Activated naive CD4-positive, alpha-beta T cell treated with anti-CD3 and anti-CD28 coated beads for 36 hours (primary cell): ENCODE measurements around the gene KCTD12. TPM values are rescaled to one million over a fixed set of nuclear protein-coding genes. Genes with fewer than 3 reads are reported as not detected.
"Not testable (repeated sequence)": the region's sequence is repeated elsewhere in the genome, so short reads cannot be mapped to it uniquely, and the experiment has no call there.

Source experiments
- CTCF ChIA-PET: fragments of 350-600 bp; sonication (Branson Sonifier 250); formaldehyde crosslinking; loops from one replicate; lab custom pipeline; 2021; ENCODE audit warnings: antibody characterized with exemption; lab: Charles Lee
- DNase-seq: peaks from one replicate; pipeline ENCODE4 v3.0.0-alpha.2; 2020
- H3K27ac Mint-ChIP-seq: one replicate; pipeline ENCODE4 v1.8.0; 2021; ENCODE audit warnings: mild to moderate bottlenecking, mixed read lengths
- H3K27me3 Mint-ChIP-seq: one replicate; pipeline ENCODE4 v1.8.0; 2021; ENCODE audit warnings: low read depth, mixed read lengths
- H3K36me3 Mint-ChIP-seq: one replicate; pipeline ENCODE4 v1.8.0; 2021; ENCODE audit warnings: low read depth, mixed read lengths
- H3K4me1 Mint-ChIP-seq: one replicate; pipeline ENCODE4 v1.8.0; 2021; ENCODE audit warnings: low read depth, mixed read lengths
- H3K4me3 Mint-ChIP-seq: one replicate; pipeline ENCODE4 v1.8.0; 2021; ENCODE audit warnings: mild to moderate bottlenecking, moderate library complexity, mixed read lengths
- H3K9me3 Mint-ChIP-seq: one replicate; pipeline ENCODE4 v1.8.0; 2021; ENCODE audit warnings: mixed read lengths
- intact Hi-C: fragments of 100-400 bp; cut with micrococcal nuclease; formaldehyde crosslinking; loops from one replicate; pipeline ENCODE4 v1.15.1; 2023
- total RNA-seq, 2 experiments: library from RNA; stranded (reverse); gene quantifications; one replicate each; pipeline ENCODE4 v1.2.3, GENCODE V29; 2021

The KCTD12 gene
- total RNA-seq, 2 experiments from 2014 or later, result 6.2 to 6.4 TPM

GRCh38 chr13:76912476-76912875 lies 26.3 kb upstream of the KCTD12 start:
- no peak overlapping the region for H3K4me3 Mint-ChIP-seq
- no peak for DNase-seq
- H3K4me1 Mint-ChIP-seq, result no peaks in the 10 kb centered on the region
- CTCF ChIA-PET, result no interaction called here
- H3K27me3 Mint-ChIP-seq, result peaks cover 6% of the 10 kb centered on the region
- no peaks in the 10 kb centered on the region for H3K9me3 Mint-ChIP-seq
- H3K36me3 Mint-ChIP-seq, result no peaks in the 10 kb centered on the region
- H3K27ac Mint-ChIP-seq, result no peak overlapping the region
- intact Hi-C loops, result no loop called here

- Mint-ChIP-seq H3K27ac (no peak overlapping the region), H3K4me3 (no peak overlapping the region), H3K27me3 (peaks cover 10% of the 10 kb centered on the region), H3K36me3 (no peaks in the 10 kb centered on the region), H3K9me3 (no peaks in the 10 kb centered on the region), H3K4me1 (no peaks in the 10 kb centered on the region)
- intact Hi-C loops, result loop anchor here (5.0 kb wide), 2 partner anchors 78 to 1207 kb away; no protein-coding TSS in a partner anchor
- CTCF ChIA-PET, result interaction anchor here (0.9 to 3.6 kb wide), 12 partner anchors 10 to 1029 kb away, joined by 3 to 40 read pairs (median 4); partner anchors contain the start of gene KCTD12
- DNase-seq, result no peak
Measured at GRCh38 chr13:76904507-76904906, 18.3 kb upstream of the KCTD12 start.

GRCh38 chr13:76903544-76904162 lies 17.4 kb upstream of the KCTD12 start:
- CTCF ChIA-PET, result interaction anchor here (0.6 to 3.6 kb wide), 26 partner anchors 9 to 1226 kb away, joined by 3 to 40 read pairs (median 4); partner anchors contain the start of gene KCTD12
- intact Hi-C loops, result loop anchor here (1.0 to 5.0 kb wide), 6 partner anchors 17 to 1206 kb away; partner anchors contain the start of gene KCTD12

GRCh38 chr13:76899066-76899465 lies 12.9 kb upstream of the KCTD12 start:
- H3K27me3 Mint-ChIP-seq, intact Hi-C loops, H3K36me3 Mint-ChIP-seq, H3K4me1 Mint-ChIP-seq, H3K4me3 Mint-ChIP-seq, DNase-seq, H3K9me3 Mint-ChIP-seq, H3K27ac Mint-ChIP-seq: not testable (repeated sequence)
- CTCF ChIA-PET, result interaction anchor here (1.0 to 2.0 kb wide), 4 partner anchors 14 to 103 kb away, joined by 3 to 8 read pairs (median 6); no protein-coding TSS in a partner anchor

More at GRCh38 chr13:76903544-76904162, 17.4 kb upstream of the KCTD12 start:
- H3K27ac Mint-ChIP-seq, result no peak overlapping the region
- H3K27me3 Mint-ChIP-seq, result peaks cover 10% of the 10 kb centered on the region
- no peaks in the 10 kb centered on the region for H3K4me1 Mint-ChIP-seq
- no peak overlapping the region for H3K4me3 Mint-ChIP-seq
- peaks cover 4% of the 10 kb centered on the region for H3K36me3 Mint-ChIP-seq
- peaks cover 6% of the 10 kb centered on the region for H3K9me3 Mint-ChIP-seq
- peak; percentile 81 for DNase-seq

GRCh38 chr13:76897171-76897570 lies 11.0 kb upstream of the KCTD12 start:
- H3K27me3 Mint-ChIP-seq, intact Hi-C loops, DNase-seq, H3K4me3 Mint-ChIP-seq, H3K36me3 Mint-ChIP-seq, H3K27ac Mint-ChIP-seq, H3K9me3 Mint-ChIP-seq, CTCF ChIA-PET: not testable (repeated sequence)
- peaks cover 16% of the 10 kb centered on the region for H3K4me1 Mint-ChIP-seq

- Mint-ChIP-seq H3K36me3 (peaks cover 4% of the 10 kb centered on the region), H3K9me3 (peaks cover 6% of the 10 kb centered on the region), H3K4me3 (no peak overlapping the region), H3K27me3 (no peaks in the 10 kb centered on the region), H3K27ac (no peak overlapping the region), H3K4me1 (peaks cover 16% of the 10 kb centered on the region)
- intact Hi-C loops, result loop anchor here (1.0 kb wide), 1 partner anchor 66 kb away; no protein-coding TSS in a partner anchor
- peak; percentile 15 for DNase-seq
- CTCF ChIA-PET, result interaction anchor here (0.8 to 2.5 kb wide), 5 partner anchors 9 to 86 kb away, joined by 3 to 14 read pairs (median 4); partner anchors contain the start of gene KCTD12
Measured at GRCh38 chr13:76894401-76895110, 8.4 kb upstream of the KCTD12 start.

- H3K4me3 Mint-ChIP-seq, result no peak overlapping the region
- H3K4me1 Mint-ChIP-seq, result peaks cover 16% of the 10 kb centered on the region
- H3K36me3 Mint-ChIP-seq, result no peaks in the 10 kb centered on the region
- CTCF ChIA-PET, result no interaction called here
- H3K27ac Mint-ChIP-seq, result no peak overlapping the region
- DNase-seq, result no peak
- no peaks in the 10 kb centered on the region for H3K9me3 Mint-ChIP-seq
- peaks cover 5% of the 10 kb centered on the region for H3K27me3 Mint-ChIP-seq
- intact Hi-C loops, result no loop called here
Measured at GRCh38 chr13:76892488-76892887, 6.3 kb upstream of the KCTD12 start.

GRCh38 chr13:76890021-76890420 lies 3.8 kb upstream of the KCTD12 start:
- peaks cover 7% of the 10 kb centered on the region for H3K27me3 Mint-ChIP-seq
- CTCF ChIA-PET, result interaction anchor here (0.5 to 1.6 kb wide), 4 partner anchors 61 to 1956 kb away, joined by 3 to 4 read pairs (median 4); no protein-coding TSS in a partner anchor

GRCh38 chr13:76889254-76889653 lies 3.0 kb upstream of the KCTD12 start:
- no peaks in the 10 kb centered on the region for H3K9me3 Mint-ChIP-seq
- H3K4me1 Mint-ChIP-seq, result peaks cover 18% of the 10 kb centered on the region
- H3K36me3 Mint-ChIP-seq, result no peaks in the 10 kb centered on the region
- CTCF ChIA-PET, result interaction anchor here (0.6 to 1.6 kb wide), 4 partner anchors 61 to 1955 kb away, joined by 3 to 4 read pairs (median 3); no protein-coding TSS in a partner anchor
- no peak overlapping the region for H3K27ac Mint-ChIP-seq
- no peak for DNase-seq
- intact Hi-C loops, result loop anchor here (5.0 to 10.0 kb wide), 7 partner anchors 167 to 1564 kb away; partner anchors contain the start of genes SLAIN1 and TBC1D4
- H3K27me3 Mint-ChIP-seq, result peaks cover 7% of the 10 kb centered on the region
- H3K4me3 Mint-ChIP-seq, result no peak overlapping the region

More at GRCh38 chr13:76890021-76890420, 3.8 kb upstream of the KCTD12 start:
- no peaks in the 10 kb centered on the region for H3K36me3 Mint-ChIP-seq
- no peak overlapping the region for H3K27ac Mint-ChIP-seq
- no peak for DNase-seq
- intact Hi-C loops, result no loop called here
- no peaks in the 10 kb centered on the region for H3K9me3 Mint-ChIP-seq
- no peak overlapping the region for H3K4me3 Mint-ChIP-seq
- peaks cover 20% of the 10 kb centered on the region for H3K4me1 Mint-ChIP-seq

GRCh38 chr13:76888421-76888820 lies 2.2 kb upstream of the KCTD12 start:
- intact Hi-C loops, result loop anchor here (5.0 to 10.0 kb wide), 7 partner anchors 166 to 1564 kb away; partner anchors contain the start of genes SLAIN1 and TBC1D4
- peaks cover 19% of the 10 kb centered on the region for H3K4me1 Mint-ChIP-seq
- H3K4me3 Mint-ChIP-seq, result no peak overlapping the region

GRCh38 chr13:76887076-76887563 lies 915 bp upstream of the KCTD12 start:
- intact Hi-C loops, result loop anchor here (2.0 to 10.0 kb wide), 9 partner anchors 140 to 1562 kb away; partner anchors contain the start of genes FBXL3, MYCBP2, SLAIN1 and TBC1D4
- no peaks in the 10 kb centered on the region for H3K36me3 Mint-ChIP-seq
- DNase-seq, result no peak
- H3K9me3 Mint-ChIP-seq, result no peaks in the 10 kb centered on the region
- peaks cover 24% of the 10 kb centered on the region for H3K4me1 Mint-ChIP-seq
- H3K27ac Mint-ChIP-seq, result no peak overlapping the region
- H3K27me3 Mint-ChIP-seq, result peaks cover 7% of the 10 kb centered on the region
- CTCF ChIA-PET, result interaction anchor here (1.1 to 2.9 kb wide), 3 partner anchors 58 to 94 kb away, joined by 4 to 17 read pairs (median 15); no protein-coding TSS in a partner anchor
- H3K4me3 Mint-ChIP-seq, result peak overlapping the region; percentile 81

More at GRCh38 chr13:76888421-76888820, 2.2 kb upstream of the KCTD12 start:
- no peak for DNase-seq
- peaks cover 7% of the 10 kb centered on the region for H3K27me3 Mint-ChIP-seq
- H3K36me3 Mint-ChIP-seq, result no peaks in the 10 kb centered on the region
- CTCF ChIA-PET, result interaction anchor here (0.7 to 1.6 kb wide), 2 partner anchors 93 to 296 kb away, joined by 3 to 4 read pairs; no protein-coding TSS in a partner anchor
- no peaks in the 10 kb centered on the region for H3K9me3 Mint-ChIP-seq
- H3K27ac Mint-ChIP-seq, result no peak overlapping the region
